Measurements from ENCODE around the gene COL17A1.

The COL17A1 gene

GRCh38 chr10:104081998-104082397, 3.7 kb downstream of the COL17A1 start:
- H2AFZ ChIP-seq (ENCODE audit: low read length) = no peak overlapping the region
- no peaks in the 10 kb centered on the region for H3K27me3 ChIP-seq (ENCODE audit: control insufficient read depth in 3 of 3, insufficient read depth in 3 of 3, low read depth in 1 of 3, low read length in 3 of 3)
- no CpG with 5 or more reads among the region's 5 CpGs for WGBS, 2 donors (ENCODE audit: extremely low coverage in 2 of 2, insufficient read length in 2 of 2, insufficient replicate concordance in 1 of 2)
- no peaks in the 10 kb centered on the region for H3K79me1 ChIP-seq (ENCODE audit: low read depth, low read length)
- H3K14ac ChIP-seq (ENCODE audit: low read length) = no peak overlapping the region
- H3K4ac ChIP-seq (ENCODE audit: low read length) = no peak overlapping the region
- H2AK5ac ChIP-seq (ENCODE audit: low read depth, low read length) = no peak overlapping the region
- no peak overlapping the region for H3K23ac ChIP-seq (ENCODE audit: low read depth, low read length, poor library complexity)
- H3K4me2 ChIP-seq (ENCODE audit: insufficient read depth, low read length, poor library complexity, severe bottlenecking) = no peak overlapping the region
- no peak overlapping the region for H3K4me3 ChIP-seq (ENCODE audit: low read length in 2 of 2)
- no peak overlapping the region for H3K27ac ChIP-seq (replicated peaks; ENCODE audit: low read length)
- no peak overlapping the region for H2BK12ac ChIP-seq (ENCODE audit: low read length)
- no peak overlapping the region for H2BK5ac ChIP-seq (ENCODE audit: low read length)
- no peak for DNase-seq (ENCODE audit: low spot score)
- no peak overlapping the region for H2BK15ac ChIP-seq (ENCODE audit: low read length)
- H3K9me3 ChIP-seq (replicated peaks in 1 of 2; ENCODE audit: control insufficient read depth in 2 of 2, insufficient read depth in 1 of 2, low read depth in 1 of 2, low read length in 2 of 2) = no peaks in the 10 kb centered on the region
- H4K91ac ChIP-seq (ENCODE audit: low read depth, low read length, poor library complexity) = no peak overlapping the region
- peaks cover 5 to 14% of the 10 kb centered on the region in 2 donors for H3K4me1 ChIP-seq (ENCODE audit: control insufficient read depth in 2 of 2, insufficient read depth in 1 of 2, low read depth in 1 of 2, low read length in 2 of 2)
- H2BK120ac ChIP-seq (ENCODE audit: low read depth, low read length) = no peak overlapping the region
- no peak overlapping the region for H3K18ac ChIP-seq (ENCODE audit: low read length)
- H3K36me3 ChIP-seq (replicated peaks in 1 of 2; ENCODE audit: control insufficient read depth in 2 of 2, insufficient read depth in 2 of 2, low read length in 2 of 2) = no peaks in the 10 kb centered on the region
- no peak overlapping the region for H4K8ac ChIP-seq (ENCODE audit: low read depth, low read length)
- H3K9ac ChIP-seq (ENCODE audit: low read depth, low read length, poor library complexity) = no peak overlapping the region

DNA sequence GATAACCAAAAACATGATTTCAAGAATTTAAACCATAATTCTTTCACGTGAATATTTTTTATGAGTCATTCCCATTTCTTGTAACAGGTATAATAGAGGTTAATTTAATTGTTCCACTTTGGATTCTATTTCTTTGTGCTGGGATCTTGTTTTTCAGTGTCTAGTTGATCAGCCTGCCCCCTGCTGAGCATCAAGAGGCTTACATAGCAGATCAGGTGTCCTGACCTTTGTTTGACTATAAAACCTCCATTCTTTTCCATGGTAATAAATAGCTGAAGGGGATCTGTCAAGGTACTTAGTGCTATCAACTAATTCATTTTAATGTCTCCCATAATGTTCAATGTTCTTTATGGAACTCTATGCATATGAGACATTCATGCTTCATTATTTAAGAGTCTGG, 4.9 kb downstream of the COL17A1 start:
- Histone ChIP-seq H3K23ac (ENCODE audit: low read depth, low read length, poor library complexity) (no peak overlapping the region), H2AFZ (ENCODE audit: low read length) (no peak overlapping the region), H2BK5ac (ENCODE audit: low read length) (no peak overlapping the region), H4K8ac (ENCODE audit: low read depth, low read length) (no peak overlapping the region), H2AK5ac (ENCODE audit: low read depth, low read length) (no peak overlapping the region), H2BK15ac (ENCODE audit: low read length) (no peak overlapping the region), H3K36me3 (replicated peaks in 1 of 2; ENCODE audit: control insufficient read depth in 2 of 2, insufficient read depth in 2 of 2, low read length in 2 of 2) (no peaks in the 10 kb centered on the region), H3K27ac (replicated peaks; ENCODE audit: low read length) (no peak overlapping the region), H3K79me1 (ENCODE audit: low read depth, low read length) (no peaks in the 10 kb centered on the region), H3K9ac (ENCODE audit: low read depth, low read length, poor library complexity) (no peak overlapping the region), H3K4me3 (ENCODE audit: low read length in 2 of 2) (no peak overlapping the region), H3K4me1 (ENCODE audit: control insufficient read depth in 2 of 2, insufficient read depth in 1 of 2, low read depth in 1 of 2, low read length in 2 of 2) (peaks cover 10 to 18% of the 10 kb centered on the region in 2 donors), H3K4me2 (ENCODE audit: insufficient read depth, low read length, poor library complexity, severe bottlenecking) (no peak overlapping the region), H3K18ac (ENCODE audit: low read length) (no peak overlapping the region), H3K27me3 (ENCODE audit: control insufficient read depth in 3 of 3, insufficient read depth in 3 of 3, low read depth in 1 of 3, low read length in 3 of 3) (peaks cover 0 to 1% (median 0%) of the 10 kb centered on the region in 3 experiments), H3K4ac (ENCODE audit: low read length) (no peak overlapping the region), H4K91ac (ENCODE audit: low read depth, low read length, poor library complexity) (no peak overlapping the region), H2BK12ac (ENCODE audit: low read length) (no peak overlapping the region), H2BK120ac (ENCODE audit: low read depth, low read length) (no peak overlapping the region), H3K14ac (ENCODE audit: low read length) (no peak overlapping the region), H3K9me3 (replicated peaks in 1 of 2; ENCODE audit: control insufficient read depth in 2 of 2, insufficient read depth in 1 of 2, low read depth in 1 of 2, low read length in 2 of 2) (no peaks in the 10 kb centered on the region)
- WGBS, 2 donors (ENCODE audit: extremely low coverage in 2 of 2, insufficient read length in 2 of 2, insufficient replicate concordance in 1 of 2) = no CpG with 5 or more reads among the region's 1 CpG
- DNase-seq (ENCODE audit: low spot score) = peak; percentile 47

- no peak overlapping the region for H3K4ac ChIP-seq (ENCODE audit: low read length)
- no peak overlapping the region for H2AK5ac ChIP-seq (ENCODE audit: low read depth, low read length)
- no peak overlapping the region for H2AFZ ChIP-seq (ENCODE audit: low read length)
- WGBS, 2 donors (ENCODE audit: extremely low coverage in 2 of 2, insufficient read length in 2 of 2, insufficient replicate concordance in 1 of 2) = no CpG with 5 or more reads among the region's 5 CpGs
- H2BK120ac ChIP-seq (ENCODE audit: low read depth, low read length) = no peak overlapping the region
- peaks cover 10 to 18% of the 10 kb centered on the region in 2 donors for H3K4me1 ChIP-seq (ENCODE audit: control insufficient read depth in 2 of 2, insufficient read depth in 1 of 2, low read depth in 1 of 2, low read length in 2 of 2)
- no peaks in the 10 kb centered on the region for H3K79me1 ChIP-seq (ENCODE audit: low read depth, low read length)
- peak overlapping the region; percentile 67 for H3K18ac ChIP-seq (ENCODE audit: low read length)
- no peak overlapping the region for H3K4me2 ChIP-seq (ENCODE audit: insufficient read depth, low read length, poor library complexity, severe bottlenecking)
- no peak overlapping the region for H3K14ac ChIP-seq (ENCODE audit: low read length)
- H2BK12ac ChIP-seq (ENCODE audit: low read length) = no peak overlapping the region
- H3K4me3 ChIP-seq (ENCODE audit: low read length in 2 of 2) = no peak overlapping the region
- H4K8ac ChIP-seq (ENCODE audit: low read depth, low read length) = no peak overlapping the region
- H3K23ac ChIP-seq (ENCODE audit: low read depth, low read length, poor library complexity) = no peak overlapping the region
- no peak for DNase-seq (ENCODE audit: low spot score)
- no peak overlapping the region for H2BK5ac ChIP-seq (ENCODE audit: low read length)
- H3K36me3 ChIP-seq (replicated peaks in 1 of 2; ENCODE audit: control insufficient read depth in 2 of 2, insufficient read depth in 2 of 2, low read length in 2 of 2) = no peaks in the 10 kb centered on the region
- H3K9ac ChIP-seq (ENCODE audit: low read depth, low read length, poor library complexity) = no peak overlapping the region
- no peak overlapping the region for H4K91ac ChIP-seq (ENCODE audit: low read depth, low read length, poor library complexity)
- H3K27me3 ChIP-seq (ENCODE audit: control insufficient read depth in 3 of 3, insufficient read depth in 3 of 3, low read depth in 1 of 3, low read length in 3 of 3) = peaks cover 0 to 17% (median 0%) of the 10 kb centered on the region in 3 experiments
- H3K27ac ChIP-seq (replicated peaks; ENCODE audit: low read length) = no peak overlapping the region
- no peaks in the 10 kb centered on the region for H3K9me3 ChIP-seq (replicated peaks in 1 of 2; ENCODE audit: control insufficient read depth in 2 of 2, insufficient read depth in 1 of 2, low read depth in 1 of 2, low read length in 2 of 2)
- H2BK15ac ChIP-seq (ENCODE audit: low read length) = peak overlapping the region; percentile 11
These were observed 8.0 kb downstream of the COL17A1 start for GRCh38 chr10:104077663-104078151.

GRCh38 chr10:104077247-104077646, 8.4 kb downstream of the COL17A1 start:
- no peak overlapping the region for H3K14ac ChIP-seq (ENCODE audit: low read length)
- peaks cover 10 to 18% of the 10 kb centered on the region in 2 donors for H3K4me1 ChIP-seq (ENCODE audit: control insufficient read depth in 2 of 2, insufficient read depth in 1 of 2, low read depth in 1 of 2, low read length in 2 of 2)
- H2AFZ ChIP-seq (ENCODE audit: low read length) = peak overlapping the region; percentile 21
- no peaks in the 10 kb centered on the region for H3K79me1 ChIP-seq (ENCODE audit: low read depth, low read length)
- H3K4me3 ChIP-seq (ENCODE audit: low read length in 2 of 2) = no peak overlapping the region
- H2BK120ac ChIP-seq (ENCODE audit: low read depth, low read length) = no peak overlapping the region
- H2AK5ac ChIP-seq (ENCODE audit: low read depth, low read length) = no peak overlapping the region
- no peak overlapping the region for H4K91ac ChIP-seq (ENCODE audit: low read depth, low read length, poor library complexity)
- H3K23ac ChIP-seq (ENCODE audit: low read depth, low read length, poor library complexity) = no peak overlapping the region
- no peak overlapping the region for H3K4me2 ChIP-seq (ENCODE audit: insufficient read depth, low read length, poor library complexity, severe bottlenecking)
- H2BK5ac ChIP-seq (ENCODE audit: low read length) = no peak overlapping the region
- H3K9ac ChIP-seq (ENCODE audit: low read depth, low read length, poor library complexity) = no peak overlapping the region
- DNase-seq (ENCODE audit: low spot score) = no peak
- no peaks in the 10 kb centered on the region for H3K36me3 ChIP-seq (replicated peaks in 1 of 2; ENCODE audit: control insufficient read depth in 2 of 2, insufficient read depth in 2 of 2, low read length in 2 of 2)
- WGBS, 2 donors (ENCODE audit: extremely low coverage in 2 of 2, insufficient read length in 2 of 2, insufficient replicate concordance in 1 of 2) = no CpG with 5 or more reads among the region's 3 CpGs
- peaks cover 0 to 17% (median 0%) of the 10 kb centered on the region in 3 experiments for H3K27me3 ChIP-seq (ENCODE audit: control insufficient read depth in 3 of 3, insufficient read depth in 3 of 3, low read depth in 1 of 3, low read length in 3 of 3)
- H4K8ac ChIP-seq (ENCODE audit: low read depth, low read length) = no peak overlapping the region
- no peak overlapping the region for H2BK15ac ChIP-seq (ENCODE audit: low read length)
- no peak overlapping the region for H2BK12ac ChIP-seq (ENCODE audit: low read length)
- no peak overlapping the region for H3K4ac ChIP-seq (ENCODE audit: low read length)
- H3K27ac ChIP-seq (replicated peaks; ENCODE audit: low read length) = peak overlapping the region; percentile 42
- H3K18ac ChIP-seq (ENCODE audit: low read length) = no peak overlapping the region
- H3K9me3 ChIP-seq (replicated peaks in 1 of 2; ENCODE audit: control insufficient read depth in 2 of 2, insufficient read depth in 1 of 2, low read depth in 1 of 2, low read length in 2 of 2) = no peaks in the 10 kb centered on the region

Measured in neuronal stem cell (in vitro differentiated cells).